CD8-positive, alpha-beta memory T cell (primary cell): ENCODE results near the gene FAM78B. TPM values are rescaled to one million over a fixed set of nuclear protein-coding genes. Genes with fewer than 3 reads are reported as not detected.

Experiments used
- CTCF ChIA-PET: fragments of 350-600 bp; sonication (Branson Sonifier 250); formaldehyde crosslinking; loops from one replicate; lab custom pipeline; 2021; ENCODE audit warnings: antibody characterized with exemption; lab: Charles Lee
- POLR2A ChIA-PET: fragments of 350-600 bp; sonication (Branson Sonifier 250); formaldehyde crosslinking; loops from one replicate; lab custom pipeline; 2021; ENCODE audit warnings: antibody characterized with exemption; lab: Charles Lee
- DNase-seq, 5 donors: peaks; one replicate each; pipeline versions ENCODE4 v3.0.0 to v3.0.0-alpha.2; 2020 to 2022; ENCODE audit warnings: mixed read lengths in 1 of 5
- H3K27ac ChIP-seq: one replicate; pipeline ENCODE4 v1.7.0; 2013; ENCODE audit warnings: low read depth, mild to moderate bottlenecking, low read length, moderate library complexity
- H3K27me3 ChIP-seq: 2 replicates; pipeline ENCODE4 v1.7.0; 2013; ENCODE audit warnings: low read length, mild to moderate bottlenecking; ENCODE audit not compliant: insufficient read depth, poor library complexity, severe bottlenecking
- H3K36me3 ChIP-seq: 2 replicates; pipeline ENCODE4 v1.7.0; 2013; ENCODE audit warnings: mild to moderate bottlenecking, low read length, moderate library complexity; ENCODE audit not compliant: insufficient read depth
- H3K4me1 ChIP-seq: 2 replicates; pipeline ENCODE4 v1.7.0; 2013; ENCODE audit warnings: mild to moderate bottlenecking, low read length, moderate library complexity; ENCODE audit not compliant: insufficient read depth
- H3K4me3 ChIP-seq: 2 replicates; pipeline ENCODE4 v1.7.0; 2013; ENCODE audit warnings: mild to moderate bottlenecking, low read length
- H3K9me3 ChIP-seq: 2 replicates; pipeline ENCODE4 v1.7.0; 2013; ENCODE audit warnings: mild to moderate bottlenecking, low read length
- H3K27ac Mint-ChIP-seq, 8 donors: one replicate each; pipeline ENCODE4 v1.8.0; 2020 to 2021; ENCODE audit warnings: mixed read lengths in 8 of 8, mild to moderate bottlenecking in 6 of 8, inconsistent platforms in 3 of 8, moderate library complexity in 3 of 8
- H3K27me3 Mint-ChIP-seq, 2 donors: one replicate each; pipeline ENCODE4 v1.8.0; 2020 to 2021; ENCODE audit warnings: mixed read lengths in 2 of 2, mild to moderate bottlenecking in 1 of 2, moderate library complexity in 1 of 2
- H3K36me3 Mint-ChIP-seq, 3 donors: one replicate each; pipeline ENCODE4 v1.8.0; 2020 to 2021; ENCODE audit warnings: mixed read lengths in 3 of 3, inconsistent platforms in 1 of 3, mild to moderate bottlenecking in 1 of 3
- H3K4me1 Mint-ChIP-seq, 3 donors: one replicate each; pipeline ENCODE4 v1.8.0; 2020 to 2021; ENCODE audit warnings: mixed read lengths in 3 of 3, inconsistent platforms in 1 of 3, mild to moderate bottlenecking in 1 of 3
- H3K4me3 Mint-ChIP-seq, 7 donors: one replicate each; pipeline ENCODE4 v1.8.0; 2020 to 2021; ENCODE audit warnings: mixed read lengths in 7 of 7, mild to moderate bottlenecking in 6 of 7, moderate library complexity in 4 of 7, inconsistent platforms in 2 of 7
- H3K9me3 Mint-ChIP-seq, 5 donors: one replicate each; pipeline ENCODE4 v1.8.0; 2020 to 2022; ENCODE audit warnings: mixed read lengths in 5 of 5, mild to moderate bottlenecking in 3 of 5, moderate library complexity in 2 of 5, inconsistent platforms in 1 of 5
- polyA plus RNA-seq: library from polyadenylated mRNA; unstranded; fragments of 300-500 nt; fragmentation: Illumina TruSeq; gene quantifications from one replicate; pipeline ENCODE4 v1.2.3, GENCODE V29; 2021
- total RNA-seq, 2 experiments: library from RNA; stranded (reverse); gene quantifications; one replicate each; pipeline ENCODE4 v1.2.3, GENCODE V29; 2021

FAM78B gene
- total and polyA plus RNA-seq, 3 experiments from 2014 or later, result 0.22 to 0.26 TPM; not detected in 1

DNA sequence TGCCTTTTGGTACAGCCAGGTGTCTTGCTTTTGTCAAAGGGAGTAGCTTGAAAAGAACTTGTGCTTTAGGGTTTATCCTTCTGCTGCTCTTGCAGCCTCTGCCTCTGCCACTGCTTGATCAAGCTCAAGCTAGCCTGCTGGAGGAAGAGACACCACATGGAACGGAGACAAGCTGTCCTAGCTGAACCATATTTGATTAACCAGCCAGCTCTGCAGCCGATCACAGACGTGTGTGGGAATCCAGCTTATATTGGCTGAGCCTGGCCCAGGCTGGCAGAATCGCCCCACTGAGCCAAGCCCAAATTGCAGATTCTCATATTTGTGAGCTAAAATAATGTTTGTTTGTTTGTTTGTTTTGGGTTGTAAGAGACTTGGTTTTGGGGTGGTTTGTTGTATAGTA, 18.7 kb upstream of the FAM78B start:
- Mint-ChIP-seq H3K9me3 (no peaks in the 10 kb centered on the region), H3K27me3 (peaks cover 4 to 6% of the 10 kb centered on the region in 2 donors), H3K36me3 (no peaks in the 10 kb centered on the region), H3K4me3 (no peak overlapping the region), H3K4me1 (no peaks in the 10 kb centered on the region), H3K27ac (no peak overlapping the region)
- Histone ChIP-seq H3K4me1 (no peaks in the 10 kb centered on the region), H3K36me3 (no peaks in the 10 kb centered on the region), H3K27me3 (no peaks in the 10 kb centered on the region), H3K4me3 (no peak overlapping the region), H3K9me3 (no peaks in the 10 kb centered on the region), H3K27ac (no peak overlapping the region)
- ChIA-PET POLR2A (no interaction called here), CTCF (no interaction called here)
- DNase-seq, result no peak

DNA sequence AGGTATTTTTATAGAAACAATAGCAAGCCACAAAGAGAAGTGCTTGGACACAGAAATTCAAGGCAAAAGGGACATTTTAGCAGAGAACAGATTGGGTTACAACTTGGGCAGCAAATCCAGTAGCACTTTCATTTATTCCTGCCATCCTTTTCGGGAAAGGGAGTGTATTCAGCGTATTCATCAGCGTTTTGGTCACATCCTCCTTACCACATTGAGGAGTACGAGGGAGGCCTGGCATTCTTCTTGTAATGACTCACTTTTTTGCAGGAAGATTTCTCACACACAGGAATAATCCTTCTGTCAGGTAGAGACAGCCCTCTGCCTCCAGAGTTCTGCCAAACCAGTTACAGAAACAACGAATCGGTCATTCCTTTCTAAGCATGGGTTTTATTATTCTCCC, 18.1 kb upstream of the FAM78B start:
- H3K27me3 ChIP-seq, result no peaks in the 10 kb centered on the region

DNA sequence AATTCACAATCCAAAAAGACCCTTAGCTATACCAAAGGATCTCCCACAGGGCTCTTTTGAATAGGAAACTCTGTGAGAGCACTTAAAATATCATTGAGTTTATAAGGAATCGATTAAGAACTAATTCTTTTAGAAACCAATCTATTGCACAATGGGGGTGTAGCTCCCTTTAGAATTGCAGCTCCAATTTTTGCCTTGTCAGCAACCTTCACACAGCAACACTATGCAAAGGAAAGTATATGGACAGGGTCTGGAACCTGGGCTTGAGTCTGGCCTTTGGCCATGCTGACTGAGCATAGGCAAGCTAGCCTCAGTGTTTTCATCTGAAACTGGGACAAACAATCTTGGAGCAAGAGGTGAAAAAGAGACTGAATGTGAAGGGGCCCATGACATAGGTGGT, 17.2 kb upstream of the FAM78B start:
- Histone ChIP-seq H3K9me3 (no peaks in the 10 kb centered on the region), H3K27me3 (no peaks in the 10 kb centered on the region), H3K4me1 (no peaks in the 10 kb centered on the region), H3K27ac (no peak overlapping the region), H3K4me3 (no peak overlapping the region), H3K36me3 (no peaks in the 10 kb centered on the region)
- Mint-ChIP-seq H3K36me3 (no peaks in the 10 kb centered on the region), H3K4me1 (no peaks in the 10 kb centered on the region), H3K27me3 (peaks cover 6 to 7% of the 10 kb centered on the region in 2 donors), H3K27ac (no peak overlapping the region), H3K9me3 (no peaks in the 10 kb centered on the region), H3K4me3 (no peak overlapping the region)
- CTCF ChIA-PET, result no interaction called here
- DNase-seq, result no peak
- POLR2A ChIA-PET, result no interaction called here

More for the DNA sequence above, 18.1 kb upstream of the FAM78B start:
- Mint-ChIP-seq H3K27me3 (peaks cover 4 to 6% of the 10 kb centered on the region in 2 donors), H3K36me3 (no peaks in the 10 kb centered on the region), H3K4me3 (no peak overlapping the region), H3K9me3 (no peaks in the 10 kb centered on the region), H3K27ac (no peak overlapping the region), H3K4me1 (no peaks in the 10 kb centered on the region)
- no peak overlapping the region for H3K27ac ChIP-seq
- H3K4me1 ChIP-seq, result no peaks in the 10 kb centered on the region
- no peaks in the 10 kb centered on the region for H3K36me3 ChIP-seq
- H3K9me3 ChIP-seq, result no peaks in the 10 kb centered on the region
- ChIA-PET CTCF (no interaction called here), POLR2A (no interaction called here)
- H3K4me3 ChIP-seq, result no peak overlapping the region
- DNase-seq, result no peak

DNA sequence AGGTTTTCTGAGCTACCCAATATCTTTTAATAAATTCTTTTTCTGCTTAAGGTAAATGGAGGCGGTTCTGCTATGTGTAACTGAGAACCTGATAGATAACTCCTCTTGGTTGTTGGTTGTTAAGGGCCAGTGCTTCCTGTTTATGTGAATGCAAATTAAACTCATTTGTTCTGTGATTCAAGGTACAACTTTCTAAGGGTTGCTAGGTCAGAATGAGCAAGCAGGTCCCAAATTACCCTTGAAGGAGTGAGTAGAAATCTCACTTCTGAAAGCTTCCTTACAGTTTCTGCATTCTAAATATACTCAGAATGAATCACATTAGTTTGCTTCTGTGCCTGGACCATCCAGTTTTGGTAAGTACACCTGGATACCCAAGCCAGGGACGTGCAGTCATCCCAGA, 15.5 kb upstream of the FAM78B start:
- no peaks in the 10 kb centered on the region for H3K36me3 Mint-ChIP-seq
- DNase-seq, result no peak
- H3K9me3 Mint-ChIP-seq, result peaks cover 0 to 2% (median 0%) of the 10 kb centered on the region in 5 donors
- Histone ChIP-seq H3K36me3 (no peaks in the 10 kb centered on the region), H3K9me3 (no peaks in the 10 kb centered on the region), H3K4me1 (no peaks in the 10 kb centered on the region), H3K27ac (no peak overlapping the region), H3K4me3 (no peak overlapping the region), H3K27me3 (no peaks in the 10 kb centered on the region)
- peaks cover 7 to 14% of the 10 kb centered on the region in 2 donors for H3K27me3 Mint-ChIP-seq
- CTCF ChIA-PET, result no interaction called here
- H3K4me3 Mint-ChIP-seq, result no peak overlapping the region
- H3K27ac Mint-ChIP-seq, result no peak overlapping the region
- POLR2A ChIA-PET, result no interaction called here
- no peaks in the 10 kb centered on the region for H3K4me1 Mint-ChIP-seq

DNA sequence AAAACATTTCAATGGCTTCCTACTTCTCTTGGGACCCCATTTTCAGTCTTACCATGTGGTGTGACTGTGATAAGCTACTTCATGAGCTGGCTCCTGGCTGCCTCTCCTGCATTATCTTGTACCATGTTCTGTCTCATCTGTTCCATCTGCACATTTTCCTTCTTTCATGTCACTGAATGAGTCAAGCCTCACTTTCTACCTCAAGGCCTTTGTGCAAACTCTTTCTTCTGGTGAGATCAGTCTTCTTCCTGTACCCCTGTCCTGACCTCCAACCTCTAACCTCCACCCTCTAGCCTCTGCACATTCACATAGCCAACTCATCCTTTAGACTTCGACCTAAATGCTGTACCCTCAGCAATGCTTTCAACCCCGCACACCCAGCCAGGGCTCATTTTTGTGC, 9.6 kb upstream of the FAM78B start:
- no peaks in the 10 kb centered on the region for H3K36me3 ChIP-seq
- CTCF ChIA-PET, result no interaction called here
- no peak overlapping the region for H3K27ac Mint-ChIP-seq
- H3K27me3 Mint-ChIP-seq, result peaks cover 8% of the 10 kb centered on the region in 2 donors
- no peak for DNase-seq
- no peaks in the 10 kb centered on the region for H3K36me3 Mint-ChIP-seq
- peaks cover 0 to 2% (median 0%) of the 10 kb centered on the region in 5 donors for H3K9me3 Mint-ChIP-seq
- POLR2A ChIA-PET, result no interaction called here
- no peak overlapping the region for H3K27ac ChIP-seq
- H3K9me3 ChIP-seq, result no peaks in the 10 kb centered on the region
- no peaks in the 10 kb centered on the region for H3K4me1 Mint-ChIP-seq
- H3K4me3 Mint-ChIP-seq, result no peak overlapping the region
- H3K27me3 ChIP-seq, result no peaks in the 10 kb centered on the region
- H3K4me3 ChIP-seq, result no peak overlapping the region
- no peaks in the 10 kb centered on the region for H3K4me1 ChIP-seq

DNA sequence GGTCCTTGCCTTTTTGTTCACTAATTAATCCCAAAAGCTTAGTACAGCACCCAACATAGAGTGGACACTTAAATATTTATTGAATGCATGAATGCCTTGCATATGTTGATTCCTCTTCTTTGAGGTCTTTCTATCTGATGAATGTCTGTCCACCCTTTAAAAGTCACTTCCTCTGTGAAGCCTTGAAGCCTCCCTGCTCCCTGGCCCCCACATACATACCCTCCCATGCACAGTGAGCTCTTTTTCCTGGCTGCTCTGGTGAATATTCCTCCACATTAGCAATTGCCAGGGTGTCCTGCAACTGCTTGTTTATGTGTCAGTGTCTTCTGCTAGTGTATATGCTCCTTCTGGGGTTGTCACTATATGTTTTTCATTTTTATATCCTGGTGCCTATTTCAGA, 8.2 kb upstream of the FAM78B start:
- no peaks in the 10 kb centered on the region for H3K27me3 ChIP-seq
- no peak overlapping the region for H3K27ac ChIP-seq
- peaks cover 0 to 2% (median 0%) of the 10 kb centered on the region in 5 donors for H3K9me3 Mint-ChIP-seq
- no peak overlapping the region for H3K27ac Mint-ChIP-seq
- H3K4me1 ChIP-seq, result no peaks in the 10 kb centered on the region
- H3K4me1 Mint-ChIP-seq, result no peaks in the 10 kb centered on the region
- H3K36me3 Mint-ChIP-seq, result no peaks in the 10 kb centered on the region
- H3K27me3 Mint-ChIP-seq, result peaks cover 8 to 13% of the 10 kb centered on the region in 2 donors
- CTCF ChIA-PET, result no interaction called here
- POLR2A ChIA-PET, result no interaction called here
- H3K4me3 ChIP-seq, result no peak overlapping the region
- DNase-seq, result no peak
- no peak overlapping the region for H3K4me3 Mint-ChIP-seq
- no peaks in the 10 kb centered on the region for H3K36me3 ChIP-seq
- no peaks in the 10 kb centered on the region for H3K9me3 ChIP-seq

DNA sequence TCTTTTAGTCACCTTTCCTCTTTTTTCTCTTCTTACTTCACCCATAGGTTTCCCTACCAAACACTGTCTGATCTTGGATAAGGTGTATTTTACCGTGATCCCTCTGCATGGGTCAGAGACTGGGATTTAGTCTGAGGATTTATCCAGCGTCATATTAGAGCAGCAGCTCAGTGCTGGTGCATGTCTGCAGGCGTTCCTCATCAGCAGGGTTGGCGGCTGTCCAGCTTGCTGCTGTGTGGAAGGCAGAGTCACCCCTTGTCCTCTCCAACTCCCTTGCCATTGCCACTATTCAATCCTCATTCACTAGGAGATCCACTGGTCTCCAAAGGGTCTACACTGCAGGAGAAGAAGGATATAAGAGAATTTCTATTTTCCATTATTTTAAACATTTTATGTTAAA, 7.3 kb upstream of the FAM78B start:
- Mint-ChIP-seq H3K27me3 (peaks cover 11 to 13% of the 10 kb centered on the region in 2 donors), H3K27ac (no peak overlapping the region), H3K9me3 (peaks cover 0 to 3% (median 0%) of the 10 kb centered on the region in 5 donors), H3K36me3 (no peaks in the 10 kb centered on the region), H3K4me1 (no peaks in the 10 kb centered on the region), H3K4me3 (no peak overlapping the region)
- no peaks in the 10 kb centered on the region for H3K36me3 ChIP-seq
- no peak overlapping the region for H3K27ac ChIP-seq
- ChIA-PET CTCF (no interaction called here), POLR2A (no interaction called here)
- no peaks in the 10 kb centered on the region for H3K9me3 ChIP-seq
- DNase-seq, result no peak
- H3K4me1 ChIP-seq, result no peaks in the 10 kb centered on the region
- no peak overlapping the region for H3K4me3 ChIP-seq
- H3K27me3 ChIP-seq, result no peaks in the 10 kb centered on the region

DNA sequence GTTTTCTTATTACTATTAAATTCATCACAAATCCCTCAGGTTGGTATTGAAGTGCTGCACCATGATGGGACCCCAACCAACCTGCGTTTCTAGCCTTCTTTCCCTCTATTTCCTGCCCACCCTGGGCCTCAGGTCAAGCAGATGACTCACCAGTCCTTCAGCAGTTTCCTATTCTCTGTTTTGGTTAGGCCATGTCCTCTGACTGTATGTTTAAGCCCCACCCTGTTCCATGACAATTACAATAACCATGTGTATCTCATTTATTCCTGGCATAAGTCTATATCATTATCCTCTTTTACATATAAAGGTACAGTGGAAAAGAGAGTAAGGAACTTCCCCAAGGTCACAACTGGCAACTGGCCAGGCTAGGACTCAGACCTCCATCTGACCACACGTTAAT, 5.3 kb upstream of the FAM78B start:
- Mint-ChIP-seq H3K9me3 (peaks cover 0 to 6% (median 0%) of the 10 kb centered on the region in 5 donors), H3K4me1 (peaks cover 0 to 9% (median 7%) of the 10 kb centered on the region in 3 donors), H3K27ac (no peak overlapping the region), H3K4me3 (no peak overlapping the region), H3K36me3 (no peaks in the 10 kb centered on the region), H3K27me3 (peaks cover 21 to 23% of the 10 kb centered on the region in 2 donors)
- DNase-seq, result no peak
- Histone ChIP-seq H3K27ac (no peak overlapping the region), H3K9me3 (no peaks in the 10 kb centered on the region), H3K27me3 (no peaks in the 10 kb centered on the region), H3K4me1 (no peaks in the 10 kb centered on the region), H3K36me3 (no peaks in the 10 kb centered on the region), H3K4me3 (no peak overlapping the region)
- ChIA-PET CTCF (no interaction called here), POLR2A (no interaction called here)

DNA sequence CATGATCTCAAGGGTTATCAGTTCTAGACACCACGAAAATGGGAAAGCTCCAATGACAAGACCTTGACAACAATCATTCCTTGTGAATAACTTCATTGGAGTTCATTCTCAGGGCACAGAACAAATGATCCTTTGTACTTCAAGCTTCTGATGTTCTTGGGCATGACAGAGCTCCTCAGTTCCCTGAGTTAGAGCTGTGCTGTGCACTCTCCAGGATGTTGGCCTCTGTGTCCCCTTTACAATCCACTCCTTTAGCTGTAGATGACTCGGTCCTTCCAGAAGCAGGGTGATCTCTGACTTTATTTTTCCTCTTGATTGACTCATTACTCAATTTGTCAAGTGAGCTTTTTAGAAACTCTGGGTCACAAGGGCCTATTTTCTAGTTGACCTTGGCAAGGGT, 3.9 kb upstream of the FAM78B start:
- no peaks in the 10 kb centered on the region for H3K36me3 Mint-ChIP-seq
- H3K9me3 Mint-ChIP-seq, result peaks cover 0 to 6% (median 0%) of the 10 kb centered on the region in 5 donors
- Histone ChIP-seq H3K9me3 (no peaks in the 10 kb centered on the region), H3K27ac (no peak overlapping the region), H3K4me1 (no peaks in the 10 kb centered on the region), H3K4me3 (no peak overlapping the region), H3K27me3 (no peaks in the 10 kb centered on the region), H3K36me3 (no peaks in the 10 kb centered on the region)
- no peak for DNase-seq
- peaks cover 22 to 25% of the 10 kb centered on the region in 2 donors for H3K27me3 Mint-ChIP-seq
- CTCF ChIA-PET, result no interaction called here
- no peak overlapping the region for H3K27ac Mint-ChIP-seq
- POLR2A ChIA-PET, result no interaction called here
- H3K4me3 Mint-ChIP-seq, result no peak overlapping the region
- H3K4me1 Mint-ChIP-seq, result peaks cover 0 to 11% (median 9%) of the 10 kb centered on the region in 3 donors
